HL-60 (cell line): Measurements from ENCODE around the gene WT1.

Experiments used
- DNase-seq, 2 experiments: peaks; one replicate each; pipeline ENCODE4 v3.0.0-alpha.2; 2010 to 2020; ENCODE audit warnings: low read depth in 1 of 2, low spot score in 1 of 2
- H3K27ac ChIP-seq: fragments of 250-450 bp; sonication (Bioruptor Pico); replicated peaks from 2 replicates; pipeline ENCODE4 v1.5.1; 2020; ENCODE audit warnings: mild to moderate bottlenecking, moderate library complexity
- H3K27me3 ChIP-seq: fragments of 250-450 bp; sonication (Bioruptor Pico); 2 replicates; pipeline ENCODE4 v1.5.1; 2021; ENCODE audit warnings: mild to moderate bottlenecking, moderate library complexity; ENCODE audit not compliant: insufficient read depth, poor library complexity, severe bottlenecking
- H3K4me3 ChIP-seq: replicated peaks from 2 replicates; pipeline ENCODE4 v1.5.1; 2011; ENCODE audit warnings: mild to moderate bottlenecking, control low read depth, low read length; ENCODE audit not compliant: insufficient read depth
- GABPA ChIP-seq: IDR thresholded peaks from 2 replicates; pipeline ENCODE4 v1.6.1; 2012; ENCODE audit warnings: low read depth
- POLR2AphosphoS5 ChIP-seq: IDR thresholded peaks from 2 replicates; pipeline ENCODE4 v1.6.1; 2012; ENCODE audit warnings: low read depth
- SPI1 ChIP-seq: IDR thresholded peaks from 2 replicates; pipeline ENCODE4 v1.6.1; 2012; ENCODE audit warnings: low read depth, mild to moderate bottlenecking, borderline replicate concordance
- TF ChIP-seq, protein P1 (sequence below): IDR thresholded peaks from 2 replicates; pipeline ENCODE4 v1.6.1; 2012; ENCODE audit warnings: low read depth; ENCODE audit not compliant: insufficient replicate concordance
- TF ChIP-seq, protein P2 (sequence below): IDR thresholded peaks from one replicate; pipeline ENCODE4 v1.5.1; 2011; ENCODE audit warnings: low read length, control low read depth, inconsistent platforms; ENCODE audit not compliant: insufficient read depth

Gene WT1

GRCh38 chr11:32466279-32466915 lies 31.1 kb upstream of the WT1 start:
- Histone ChIP-seq H3K27me3 (no peaks in the 10 kb centered on the region), H3K4me3 (no peak overlapping the region), H3K27ac (no peak overlapping the region)
- no peak for DNase-seq
- TF ChIP-seq, protein P1, sequence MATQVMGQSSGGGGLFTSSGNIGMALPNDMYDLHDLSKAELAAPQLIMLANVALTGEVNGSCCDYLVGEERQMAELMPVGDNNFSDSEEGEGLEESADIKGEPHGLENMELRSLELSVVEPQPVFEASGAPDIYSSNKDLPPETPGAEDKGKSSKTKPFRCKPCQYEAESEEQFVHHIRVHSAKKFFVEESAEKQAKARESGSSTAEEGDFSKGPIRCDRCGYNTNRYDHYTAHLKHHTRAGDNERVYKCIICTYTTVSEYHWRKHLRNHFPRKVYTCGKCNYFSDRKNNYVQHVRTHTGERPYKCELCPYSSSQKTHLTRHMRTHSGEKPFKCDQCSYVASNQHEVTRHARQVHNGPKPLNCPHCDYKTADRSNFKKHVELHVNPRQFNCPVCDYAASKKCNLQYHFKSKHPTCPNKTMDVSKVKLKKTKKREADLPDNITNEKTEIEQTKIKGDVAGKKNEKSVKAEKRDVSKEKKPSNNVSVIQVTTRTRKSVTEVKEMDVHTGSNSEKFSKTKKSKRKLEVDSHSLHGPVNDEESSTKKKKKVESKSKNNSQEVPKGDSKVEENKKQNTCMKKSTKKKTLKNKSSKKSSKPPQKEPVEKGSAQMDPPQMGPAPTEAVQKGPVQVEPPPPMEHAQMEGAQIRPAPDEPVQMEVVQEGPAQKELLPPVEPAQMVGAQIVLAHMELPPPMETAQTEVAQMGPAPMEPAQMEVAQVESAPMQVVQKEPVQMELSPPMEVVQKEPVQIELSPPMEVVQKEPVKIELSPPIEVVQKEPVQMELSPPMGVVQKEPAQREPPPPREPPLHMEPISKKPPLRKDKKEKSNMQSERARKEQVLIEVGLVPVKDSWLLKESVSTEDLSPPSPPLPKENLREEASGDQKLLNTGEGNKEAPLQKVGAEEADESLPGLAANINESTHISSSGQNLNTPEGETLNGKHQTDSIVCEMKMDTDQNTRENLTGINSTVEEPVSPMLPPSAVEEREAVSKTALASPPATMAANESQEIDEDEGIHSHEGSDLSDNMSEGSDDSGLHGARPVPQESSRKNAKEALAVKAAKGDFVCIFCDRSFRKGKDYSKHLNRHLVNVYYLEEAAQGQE = no peak
- TF ChIP-seq SPI1 (no peak), GABPA (no peak), POLR2AphosphoS5 (no peak)
- TF ChIP-seq, protein P2, sequence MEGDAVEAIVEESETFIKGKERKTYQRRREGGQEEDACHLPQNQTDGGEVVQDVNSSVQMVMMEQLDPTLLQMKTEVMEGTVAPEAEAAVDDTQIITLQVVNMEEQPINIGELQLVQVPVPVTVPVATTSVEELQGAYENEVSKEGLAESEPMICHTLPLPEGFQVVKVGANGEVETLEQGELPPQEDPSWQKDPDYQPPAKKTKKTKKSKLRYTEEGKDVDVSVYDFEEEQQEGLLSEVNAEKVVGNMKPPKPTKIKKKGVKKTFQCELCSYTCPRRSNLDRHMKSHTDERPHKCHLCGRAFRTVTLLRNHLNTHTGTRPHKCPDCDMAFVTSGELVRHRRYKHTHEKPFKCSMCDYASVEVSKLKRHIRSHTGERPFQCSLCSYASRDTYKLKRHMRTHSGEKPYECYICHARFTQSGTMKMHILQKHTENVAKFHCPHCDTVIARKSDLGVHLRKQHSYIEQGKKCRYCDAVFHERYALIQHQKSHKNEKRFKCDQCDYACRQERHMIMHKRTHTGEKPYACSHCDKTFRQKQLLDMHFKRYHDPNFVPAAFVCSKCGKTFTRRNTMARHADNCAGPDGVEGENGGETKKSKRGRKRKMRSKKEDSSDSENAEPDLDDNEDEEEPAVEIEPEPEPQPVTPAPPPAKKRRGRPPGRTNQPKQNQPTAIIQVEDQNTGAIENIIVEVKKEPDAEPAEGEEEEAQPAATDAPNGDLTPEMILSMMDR = no peak

GRCh38 chr11:32464078-32464477 lies 28.7 kb upstream of the WT1 start:
- no peaks in the 10 kb centered on the region for H3K27me3 ChIP-seq
- no peak overlapping the region for H3K27ac ChIP-seq
- DNase-seq = no peak
- TF ChIP-seq, protein P2 = no peak
- no peak for TF ChIP-seq POLR2AphosphoS5
- TF ChIP-seq, protein P1 = no peak
- peak; percentile 21; the same call in 1 of the 2 replicates for TF ChIP-seq SPI1
- TF ChIP-seq GABPA = no peak
- no peak overlapping the region for H3K4me3 ChIP-seq

DNA sequence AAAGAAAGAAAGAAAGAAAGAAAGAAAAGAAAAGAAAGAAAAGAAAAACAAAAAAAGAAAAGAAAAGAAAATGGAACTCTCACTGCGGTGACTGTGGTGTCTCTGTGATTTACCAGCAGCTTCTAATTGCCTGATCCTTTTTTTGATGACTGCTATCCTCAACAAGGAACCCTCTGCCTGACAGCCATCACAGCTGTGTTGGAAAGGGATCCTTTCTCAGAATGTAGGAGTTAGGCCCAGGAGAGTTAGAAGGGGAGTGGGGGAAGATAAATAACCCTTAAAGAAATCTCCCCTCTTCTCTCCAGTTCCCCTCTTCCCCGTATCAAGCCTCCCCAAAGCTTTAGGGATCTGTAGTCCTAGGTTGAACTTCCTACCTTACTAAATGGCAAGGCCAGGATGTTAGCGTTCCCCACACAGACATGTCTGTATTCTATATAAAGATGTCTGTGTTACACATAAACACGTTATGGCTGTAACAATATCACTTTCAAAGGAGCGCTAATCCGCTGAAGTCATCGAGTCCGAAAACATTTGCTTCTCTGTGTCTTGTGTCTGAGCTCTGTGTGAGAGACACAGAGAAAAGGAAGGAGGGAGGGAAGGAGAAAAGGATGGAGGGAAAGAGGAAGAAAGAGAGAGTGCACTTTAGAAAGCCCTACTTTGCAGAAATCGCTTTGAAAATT lies 26.8 kb upstream of the WT1 start:
- DNase-seq = no peak
- TF ChIP-seq, protein P1 = no peak
- TF ChIP-seq SPI1 (no peak), POLR2AphosphoS5 (no peak), GABPA (no peak)
- TF ChIP-seq, protein P2 = no peak
- Histone ChIP-seq H3K27ac (no peak overlapping the region), H3K4me3 (no peak overlapping the region), H3K27me3 (no peaks in the 10 kb centered on the region)
